Measurements from ENCODE around the gene PAK4. TPM values are rescaled to one million over a fixed set of nuclear protein-coding genes. Genes with fewer than 3 reads are reported as not detected.

The PAK4 gene
- total and polyA plus RNA-seq, 2 of the 8 experiments (the other 6 are each of a cell fraction or from before 2014, with no cell fraction given): 50.7 to 64.4 TPM

- peaks cover 3% of the 10 kb centered on the region; the same call in 1 of the 2 replicates for H3K23me2 ChIP-seq (ENCODE audit: low read depth, low read length)
- no peak for TF ChIP-seq CBX5 (IDR thresholded peaks at IDR 0.05; ENCODE audit: low read depth, low read length)
These were observed 35.5 kb downstream of the PAK4 start for GRCh38 chr19:39160889-39161672.

More at GRCh38 chr19:39160889-39161672, 35.5 kb downstream of the PAK4 start:
- FAIRE-seq (no peak), DNase-seq (ENCODE audit: low read depth in 1 of 2, low spot score in 2 of 2) (no peak)
- H4K8ac ChIP-seq (ENCODE audit: extremely low read depth, insufficient read depth, low read length): no peak overlapping the region
- peak overlapping the region; percentile 73 for H2BK5ac ChIP-seq (ENCODE audit: low read depth, low read length)
- no peak overlapping the region for H3K23ac ChIP-seq (ENCODE audit: insufficient read length)
- H3K27ac ChIP-seq (ENCODE audit: low read depth, low read length): no peak overlapping the region
- no peaks in the 10 kb centered on the region; a peak in 2 of 8 replicates for H3K36me3 ChIP-seq (ENCODE audit: control insufficient read depth in 2 of 4, insufficient read depth in 4 of 4, low read length in 3 of 4)
- H3K18ac ChIP-seq (ENCODE audit: extremely low read depth, low read length): no peak overlapping the region; the same call in 1 of the 2 replicates
- H3K14ac ChIP-seq (ENCODE audit: insufficient read length): no peak overlapping the region
- no peak overlapping the region for H4K5ac ChIP-seq (ENCODE audit: insufficient read length, low read depth, low read length)
- H2BK120ac ChIP-seq (replicated peaks; ENCODE audit: low read depth, low read length): no peak overlapping the region
- CTCF ChIA-PET (ENCODE audit: partially characterized antibody): no interaction called here
- 88% methylated on average over 21 of the region's 21 CpGs; no CpG with 5 or more reads in 1 of the 2 experiments for WGBS, 2 experiments (ENCODE audit: extremely low coverage in 1 of 2, insufficient coverage in 1 of 2, insufficient read length in 1 of 2, insufficient replicate concordance in 2 of 2, low coverage in 1 of 2, low lambda C conversion rate in 2 of 2, missing lambda C conversion rate in 1 of 2)
- no peaks in the 10 kb centered on the region for H3K9me3 ChIP-seq (ENCODE audit: insufficient read depth in 2 of 2, low read depth in 1 of 2, low read length in 1 of 2)
- H3K4me3 ChIP-seq (ENCODE audit: extremely low read depth in 1 of 4, insufficient read depth in 2 of 4, low read depth in 3 of 4, low read length in 4 of 4): no peak overlapping the region
- no peak overlapping the region for H3K56ac ChIP-seq (replicated peaks; ENCODE audit: insufficient read length, low read depth, low read length)
- no peak overlapping the region for H4K91ac ChIP-seq (replicated peaks; ENCODE audit: insufficient read length, low read length)
- peaks cover 0 to 15% (median 6%) of the 10 kb centered on the region in 4 experiments; a peak in 6 of 7 replicates for H3K4me1 ChIP-seq (replicated peaks in 1 of 4; ENCODE audit: control insufficient read depth in 3 of 4, insufficient read depth in 4 of 4, low read length in 3 of 4)
- no peak overlapping the region for H3K4me2 ChIP-seq (ENCODE audit: insufficient read depth in 1 of 2, low read depth in 2 of 2, low read length in 2 of 2)
- no peak overlapping the region for H2BK12ac ChIP-seq (ENCODE audit: low read depth, low read length)
- no peak overlapping the region for H2BK15ac ChIP-seq (ENCODE audit: low read length)
- H3K4ac ChIP-seq (replicated peaks; ENCODE audit: insufficient read length, low read depth, low read length): no peak overlapping the region
- no peak overlapping the region for H2AFZ ChIP-seq (ENCODE audit: low read length)
- H3K79me2 ChIP-seq (ENCODE audit: control insufficient read depth in 1 of 2, insufficient read depth in 2 of 2, low read length in 2 of 2): peaks cover 0 to 42% of the 10 kb centered on the region in 2 experiments; a peak in 1 of 4 replicates
- peaks cover 31% of the 10 kb centered on the region for H3K79me1 ChIP-seq (ENCODE audit: low read depth, low read length)
- no peak overlapping the region for H3K9ac ChIP-seq (replicated peaks in 1 of 4; ENCODE audit: extremely low read depth in 1 of 4, low read depth in 3 of 4, low read length in 3 of 4)
- POLR2A ChIA-PET (ENCODE audit: partially characterized antibody): interaction anchor here (1.9 kb wide), 1 partner anchor 35 kb away, joined by 4 read pairs; the partner anchor contains the start of gene PAK4
- H3K27me3 ChIP-seq (replicated peaks in 1 of 4; ENCODE audit: control insufficient read depth in 3 of 4, extremely low read depth in 1 of 4, insufficient read depth in 3 of 4, low read length in 3 of 4): peaks cover 0 to 1% (median 0%) of the 10 kb centered on the region in 4 experiments; a peak in 1 of 7 replicates
- H2AK5ac ChIP-seq (ENCODE audit: low read depth, low read length): peak overlapping the region; percentile 75; the same call in 1 of the 2 replicates
- H2BK20ac ChIP-seq (ENCODE audit: low read length): no peak overlapping the region
- peaks cover 13 to 38% of the 10 kb centered on the region in 2 experiments for H4K20me1 ChIP-seq (replicated peaks in 1 of 2; ENCODE audit: control insufficient read depth in 1 of 2, insufficient read depth in 2 of 2, low read length in 2 of 2)
